ENCODE measurements around the gene CPZ. TPM values are rescaled to one million over a fixed set of nuclear protein-coding genes. Genes with fewer than 3 reads are reported as not detected.

CPZ gene
- total and polyA plus RNA-seq, 2 of the 4 experiments (the other 2 are of a cell fraction) = 0.90 to 10.3 TPM

DNA sequence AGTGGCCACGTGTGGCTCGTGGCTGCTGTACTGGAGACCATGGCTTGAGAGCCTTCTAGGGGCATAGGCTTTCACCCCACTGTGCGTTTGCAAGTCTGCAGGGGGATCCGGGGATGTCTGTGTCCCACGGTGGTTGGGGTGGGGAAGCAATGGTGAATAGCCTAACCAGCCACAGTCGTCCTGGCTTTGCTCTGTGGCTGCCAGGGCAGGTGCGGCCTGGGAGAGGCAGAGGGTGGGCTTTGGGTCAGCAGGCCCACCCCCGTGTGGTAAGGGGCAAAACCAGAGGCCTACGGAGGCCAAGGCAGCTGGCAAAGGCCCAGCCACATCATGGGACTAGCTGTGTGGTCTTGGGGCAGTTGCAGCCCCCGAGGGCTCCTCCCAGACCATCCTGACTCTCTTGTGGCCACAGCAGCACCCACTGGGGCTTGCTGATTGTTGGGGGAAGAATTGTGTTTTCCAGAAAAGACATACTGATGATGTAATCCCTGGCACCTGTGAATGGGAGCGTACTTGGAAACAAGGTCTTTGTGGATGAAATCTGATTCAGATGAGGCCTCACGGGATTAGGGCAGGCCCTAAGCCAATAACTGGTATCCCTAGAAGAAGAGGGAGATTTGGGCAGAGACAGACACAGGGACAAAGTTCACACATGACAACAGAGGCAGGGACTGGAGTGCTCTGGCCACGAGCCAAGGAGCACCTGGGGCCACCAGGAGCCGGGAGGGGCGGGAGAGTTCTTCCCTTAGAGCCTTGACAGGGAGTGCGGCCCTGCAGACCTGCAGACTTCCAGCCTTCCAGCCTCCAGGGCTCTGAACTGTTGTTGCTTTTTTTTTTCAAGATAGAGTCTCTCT lies 2.9 kb downstream of the CPZ start:
- Histone ChIP-seq H3K14ac (replicated peaks; ENCODE audit: low read depth, low read length) (no peak overlapping the region), H3K56ac (ENCODE audit: extremely low read depth, insufficient read depth, low read length) (no peak overlapping the region), H3K4ac (ENCODE audit: low read depth, low read length) (no peak overlapping the region), H3K4me1 (ENCODE audit: control insufficient read depth, insufficient read depth, low read length) (peaks cover 10% of the 10 kb centered on the region; the same call in 1 of the 2 replicates), H3K9me1 (ENCODE audit: insufficient read depth, low read length) (no peaks in the 10 kb centered on the region), H4K8ac (ENCODE audit: low read depth in 2 of 2, low read length in 2 of 2) (no peak overlapping the region), H3K18ac (ENCODE audit: low read depth, low read length) (no peak overlapping the region), H4K20me1 (ENCODE audit: insufficient read depth, low read length) (peaks cover 10% of the 10 kb centered on the region), H3K4me3 (ENCODE audit: insufficient read depth, low read depth, low read length) (no peak overlapping the region), H2BK5ac (ENCODE audit: low read depth, low read length, poor library complexity, severe bottlenecking) (no peak overlapping the region), H4K5ac (ENCODE audit: low read depth, low read length) (no peak overlapping the region), H3K9ac (ENCODE audit: low read depth, low read length) (no peak overlapping the region), H4K91ac (ENCODE audit: insufficient read depth, low read depth, low read length) (no peak overlapping the region), H3K27me3 (ENCODE audit: control insufficient read depth, insufficient read depth, low read length) (peaks cover 31% of the 10 kb centered on the region), H2BK15ac (ENCODE audit: low read depth, low read length) (no peak overlapping the region), H3K79me1 (ENCODE audit: low read depth in 1 of 2, low read length in 2 of 2) (no peaks in the 10 kb centered on the region), H2AFZ (replicated peaks; ENCODE audit: low read length, poor library complexity) (no peak overlapping the region), H3K27ac (ENCODE audit: insufficient read depth, low read length) (no peak overlapping the region), H3K4me2 (ENCODE audit: low read depth, low read length) (no peak overlapping the region), H2AK9ac (replicated peaks; ENCODE audit: low read depth, low read length, poor library complexity) (no peak overlapping the region), H3K36me3 (ENCODE audit: control insufficient read depth, insufficient read depth, low read length) (peaks cover 9% of the 10 kb centered on the region; the same call in 1 of the 2 replicates), H2BK120ac (ENCODE audit: low read depth, low read length) (no peak overlapping the region), H3K23ac (ENCODE audit: low read depth, low read length) (no peak overlapping the region), H2AK5ac (ENCODE audit: low read depth, low read length) (no peak overlapping the region), H3K9me3 (ENCODE audit: control insufficient read depth, insufficient read depth, low read length) (no peaks in the 10 kb centered on the region), H2BK20ac (ENCODE audit: low read depth, low read length) (no peak overlapping the region)
- no peak for ATAC-seq (ENCODE audit: low read depth)
- in situ Hi-C loops (cut with MboI; ENCODE audit: low sequenced_read_pairs) (no loop called here), intact Hi-C loops (cut with micrococcal nuclease) (no loop called here), dilution Hi-C loops (cut with HindIII; ENCODE audit: low sequenced_read_pairs, unreplicated experiment) (no loop called here)
- ChIA-PET CTCF (no interaction called here), POLR2A (ENCODE audit: unreplicated experiment) (no interaction called here)
- WGBS, 2 experiments (ENCODE audit: extremely low coverage in 2 of 2, insufficient read length in 1 of 2) = 76% methylated on average over 4 of the region's 16 CpGs; no CpG with 5 or more reads in 1 of the 2 experiments
- no peak for DNase-seq
- no TSS peak for BruUV-seq (replicated peaks)
- TF ChIP-seq CTCF (conservative IDR thresholded peaks at IDR 0.05; ENCODE audit: low read depth, low read length) = no peak
- TF ChIP-seq RFX5 (IDR thresholded peaks at IDR 0.05; ENCODE audit: low read depth, low read length) = no peak
- no peak for TF ChIP-seq FOS (IDR thresholded peaks at IDR 0.05; ENCODE audit: low read depth, low read length)
- TF ChIP-seq, protein P1, sequence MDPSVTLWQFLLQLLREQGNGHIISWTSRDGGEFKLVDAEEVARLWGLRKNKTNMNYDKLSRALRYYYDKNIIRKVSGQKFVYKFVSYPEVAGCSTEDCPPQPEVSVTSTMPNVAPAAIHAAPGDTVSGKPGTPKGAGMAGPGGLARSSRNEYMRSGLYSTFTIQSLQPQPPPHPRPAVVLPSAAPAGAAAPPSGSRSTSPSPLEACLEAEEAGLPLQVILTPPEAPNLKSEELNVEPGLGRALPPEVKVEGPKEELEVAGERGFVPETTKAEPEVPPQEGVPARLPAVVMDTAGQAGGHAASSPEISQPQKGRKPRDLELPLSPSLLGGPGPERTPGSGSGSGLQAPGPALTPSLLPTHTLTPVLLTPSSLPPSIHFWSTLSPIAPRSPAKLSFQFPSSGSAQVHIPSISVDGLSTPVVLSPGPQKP (IDR thresholded peaks at IDR 0.05; ENCODE audit: borderline replicate concordance, low read depth, low read length) = no peak
- TF ChIP-seq BHLHE40 (IDR thresholded peaks at IDR 0.05; ENCODE audit: low read depth, low read length) = no peak
- no peak for TF ChIP-seq RAD21 (IDR thresholded peaks at IDR 0.05; ENCODE audit: low read length)
- TF ChIP-seq NFE2L2 (IDR thresholded peaks at IDR 0.05; ENCODE audit: low read depth, low read length) = no peak
- TF ChIP-seq CEBPB (IDR thresholded peaks at IDR 0.05; ENCODE audit: low read depth, low read length) = no peak
- no peak for TF ChIP-seq CHD1 (IDR thresholded peaks at IDR 0.05; ENCODE audit: low read depth, low read length)
- TF ChIP-seq POLR2A (IDR thresholded peaks at IDR 0.05; ENCODE audit: low read depth, low read length) = no peak
- no peak for TF ChIP-seq MAZ (IDR thresholded peaks at IDR 0.05; ENCODE audit: borderline replicate concordance, low read depth, low read length)
- TF ChIP-seq RCOR1 (IDR thresholded peaks at IDR 0.05; ENCODE audit: insufficient replicate concordance, low read length) = no peak
- TF ChIP-seq, protein P2, sequence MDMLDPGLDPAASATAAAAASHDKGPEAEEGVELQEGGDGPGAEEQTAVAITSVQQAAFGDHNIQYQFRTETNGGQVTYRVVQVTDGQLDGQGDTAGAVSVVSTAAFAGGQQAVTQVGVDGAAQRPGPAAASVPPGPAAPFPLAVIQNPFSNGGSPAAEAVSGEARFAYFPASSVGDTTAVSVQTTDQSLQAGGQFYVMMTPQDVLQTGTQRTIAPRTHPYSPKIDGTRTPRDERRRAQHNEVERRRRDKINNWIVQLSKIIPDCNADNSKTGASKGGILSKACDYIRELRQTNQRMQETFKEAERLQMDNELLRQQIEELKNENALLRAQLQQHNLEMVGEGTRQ (IDR thresholded peaks at IDR 0.05; ENCODE audit: low read depth, low read length) = no peak
- TF ChIP-seq MAFK (IDR thresholded peaks at IDR 0.05; ENCODE audit: low read depth, low read length) = no peak
- TF ChIP-seq MXI1 (IDR thresholded peaks at IDR 0.05; ENCODE audit: borderline replicate concordance, low read depth, low read length) = no peak
